H1 (cell line): Measurements from ENCODE around the gene GALNT17. TPM values are rescaled to one million over a fixed set of nuclear protein-coding genes. Genes with fewer than 3 reads are reported as not detected.

ENCODE experiments used
- BRCA1 ChIP-seq: IDR thresholded peaks from 2 replicates; pipeline ENCODE4 v1.6.1; 2012; ENCODE audit warnings: low read depth, low read length, improper control_type of control experiment
- CEBPB ChIP-seq: IDR thresholded peaks from 2 replicates; pipeline ENCODE4 v1.6.1; 2012; ENCODE audit warnings: low read depth, low read length
- CHD7 ChIP-seq: fragments of 300-600 bp; sonication (generic); IDR thresholded peaks from 2 replicates; pipeline ENCODE4 v1.7.1; 2012; ENCODE audit warnings: low read length, moderate library complexity, mild to moderate bottlenecking, inconsistent platforms; ENCODE audit not compliant: insufficient replicate concordance
- EP300 ChIP-seq, 2 experiments: IDR thresholded peaks; 1 replicate in 1 of 2; 2 replicates in 1 of 2; pipeline ENCODE4 v1.6.1; 2011 to 2012; ENCODE audit warnings: low read depth in 2 of 2, low read length in 2 of 2, mild to moderate bottlenecking in 2 of 2, borderline replicate concordance in 1 of 2, inconsistent platforms in 1 of 2, moderate library complexity in 1 of 2
- EZH2 ChIP-seq: fragments of 200-600 bp; sonication (generic); IDR thresholded peaks from 2 replicates; pipeline ENCODE4 v1.7.1; 2012; ENCODE audit warnings: low read depth, mild to moderate bottlenecking, moderate library complexity, low read length, inconsistent platforms; ENCODE audit not compliant: severe bottlenecking
- FOSL1 ChIP-seq: IDR thresholded peaks from 2 replicates; pipeline ENCODE4 v1.6.1; 2011; ENCODE audit warnings: mild to moderate bottlenecking, low read depth, low read length, moderate library complexity; ENCODE audit not compliant: insufficient read depth
- JUND ChIP-seq: IDR thresholded peaks from 2 replicates; pipeline ENCODE4 v1.6.1; 2011; ENCODE audit warnings: mild to moderate bottlenecking, improper control_type of control experiment, low read length
- MAFK ChIP-seq: IDR thresholded peaks from 2 replicates; pipeline ENCODE4 v1.6.1; 2012; ENCODE audit warnings: low read depth, mild to moderate bottlenecking, improper control_type of control experiment, low read length
- NANOG ChIP-seq: IDR thresholded peaks from 2 replicates; pipeline ENCODE4 v1.6.1; 2011; ENCODE audit warnings: low read length, low read depth, mild to moderate bottlenecking, inconsistent platforms; ENCODE audit not compliant: insufficient read depth, poor library complexity, severe bottlenecking
- RNF2 ChIP-seq: fragments of 200-900, 300-1000 bp; sonication (generic); IDR thresholded peaks from 2 replicates; pipeline ENCODE4 v1.7.1; 2016; ENCODE audit warnings: borderline replicate concordance, low read depth, mild to moderate bottlenecking, antibody characterized with exemption, low read length; ENCODE audit not compliant: poor library complexity, severe bottlenecking; ENCODE audit errors: missing control alignments
- TAF1 ChIP-seq: IDR thresholded peaks from 2 replicates; pipeline ENCODE4 v1.6.1; 2011; ENCODE audit warnings: mild to moderate bottlenecking, low read depth, low read length
- TCF12 ChIP-seq: IDR thresholded peaks from 2 replicates; pipeline ENCODE4 v1.6.1; 2011; ENCODE audit warnings: low read depth, mild to moderate bottlenecking, low read length
- polyA plus RNA-seq, 7 experiments: library from polyadenylated mRNA; depleted of rRNA in 3 of 7; stranded (reverse) in 5 of 7; unstranded in 2 of 7; fragments of >200 nt in 5 of 7; fragments of 200-250 nt in 2 of 7; gene quantifications; 1 replicate in 5 of 7; 2 replicates in 1 of 7; 4 replicates in 1 of 7; pipeline versions ENCODE4 v1.2.1 to v1.2.3, GENCODE V29; 2011 to 2013; ENCODE audit warnings: missing spikeins in 2 of 7, mixed read lengths in 2 of 7
- total RNA-seq: library from RNA; stranded (reverse); fragmentation: NEBNext Ultra II Directional; extraction: Animal tissue kit (Norgen Biotek cat#: 25700); gene quantifications from 2 replicates; pipeline ENCODE4 v1.2.1, GENCODE V29; 2021

The GALNT17 gene
- total and polyA plus RNA-seq, 2 of the 8 experiments (the other 6 are each of a cell fraction or from before 2014, with no cell fraction given), result 37.7 to 47.0 TPM

- TF ChIP-seq CHD7 (no peak), EZH2 (no peak), BRCA1 (no peak), MAFK (no peak), CEBPB (no peak), NANOG (no peak), TCF12 (no peak), FOSL1 (no peak), TAF1 (no peak), JUND (no peak), RNF2 (no peak), EP300 (IDR thresholded peaks at IDR 0.05; ENCODE audit: borderline replicate concordance in 1 of 2, low read depth in 2 of 2, low read length in 2 of 2) (no peak)
Observed at GRCh38 chr7:71444130-71444529, 312.2 kb downstream of the GALNT17 start (continued).
